K562 (cell line): Measurements from ENCODE around the gene LYSMD1. TPM values are rescaled to one million over a fixed set of nuclear protein-coding genes. Genes with fewer than 3 reads are reported as not detected.

Experiments used
- BRD4 ChIP-seq: fragments of 200-600 bp; sonication (generic); IDR thresholded peaks from 2 replicates; pipeline ENCODE4 v1.6.1; 2017; ENCODE audit warnings: inconsistent platforms
- CBX3 ChIP-seq, 2 experiments: IDR thresholded peaks; 1 replicate in 1 of 2; 2 replicates in 1 of 2; pipeline ENCODE4 v1.6.1; 2012; ENCODE audit warnings: inconsistent platforms in 2 of 2, low read length in 2 of 2, borderline replicate concordance in 1 of 2, control low read depth in 1 of 2
- CCNT2 ChIP-seq: IDR thresholded peaks from 2 replicates; pipeline ENCODE4 v1.6.1; 2011; ENCODE audit warnings: borderline replicate concordance, low read depth, mild to moderate bottlenecking, moderate library complexity, mixed read lengths, low read length; ENCODE audit not compliant: insufficient read length; ENCODE audit errors: extremely low read depth
- CHAMP1 ChIP-seq: fragments of 450-650 bp; IDR thresholded peaks from 2 replicates; pipeline ENCODE4 v1.6.1; 2016; ENCODE audit warnings: mild to moderate bottlenecking
- CSDE1 ChIP-seq, 2 experiments: fragments of 450-650 bp; IDR thresholded peaks; 2 replicates each; pipeline ENCODE4 v1.6.1; 2016; ENCODE audit warnings: mild to moderate bottlenecking in 1 of 2
- HDAC1 ChIP-seq, 2 experiments: fragments of 450-650 bp; IDR thresholded peaks; 2 replicates each; pipeline ENCODE4 v1.6.1; 2016 to 2017; ENCODE audit warnings: inconsistent platforms in 1 of 2, mild to moderate bottlenecking in 1 of 2, moderate library complexity in 1 of 2
- HDAC2 ChIP-seq: fragments of 450-650 bp; IDR thresholded peaks from 2 replicates; pipeline ENCODE4 v1.6.1; 2016; ENCODE audit warnings: mild to moderate bottlenecking
- HLTF ChIP-seq: fragments of 450-650 bp; IDR thresholded peaks from 2 replicates; pipeline ENCODE4 v1.6.1; 2016
- HMG20B ChIP-seq: fragments of 250-450 bp; sonication (Bioruptor Pico); IDR thresholded peaks from 2 replicates; pipeline ENCODE4 v1.5.0; 2021; ENCODE audit warnings: mild to moderate bottlenecking
- KAT8 ChIP-seq: fragments of 450-650 bp; IDR thresholded peaks from 2 replicates; pipeline ENCODE4 v1.6.1; 2016; ENCODE audit warnings: low read depth, mild to moderate bottlenecking
- MECOM ChIP-seq: fragments of 250-450 bp; sonication (Bioruptor Pico); IDR thresholded peaks from 2 replicates; pipeline ENCODE4 v1.8.0; 2022; ENCODE audit warnings: inconsistent platforms
- NBN ChIP-seq: fragments of 450-650 bp; IDR thresholded peaks from 2 replicates; pipeline ENCODE4 v1.6.1; 2016; ENCODE audit warnings: low read depth, mild to moderate bottlenecking
- NFIC ChIP-seq: fragments of 450-650 bp; IDR thresholded peaks from 2 replicates; pipeline ENCODE4 v1.6.1; 2017; ENCODE audit warnings: mild to moderate bottlenecking, inconsistent platforms
- NFRKB ChIP-seq: fragments of 450-650 bp; IDR thresholded peaks from 2 replicates; pipeline ENCODE4 v1.6.1; 2016; ENCODE audit warnings: low read depth
- PML ChIP-seq: IDR thresholded peaks from 2 replicates; pipeline ENCODE4 v1.6.1; 2012; ENCODE audit warnings: low read length, inconsistent platforms
- PYGO2 ChIP-seq: fragments of 450-650 bp; IDR thresholded peaks from 2 replicates; pipeline ENCODE4 v1.6.1; 2016; ENCODE audit warnings: mild to moderate bottlenecking, missing genetic modification characterization, moderate library complexity, missing compliant biosample characterization
- SAP30 ChIP-seq: fragments of 200-600 bp; sonication (generic); IDR thresholded peaks from 2 replicates; pipeline ENCODE4 v1.6.1; 2012; ENCODE audit warnings: borderline replicate concordance, low read depth, mild to moderate bottlenecking, moderate library complexity, low read length, control low read depth, inconsistent platforms; ENCODE audit not compliant: insufficient read depth, poor library complexity, severe bottlenecking
- SMARCA4 ChIP-seq: fragments of 450-650 bp; IDR thresholded peaks from 2 replicates; pipeline ENCODE4 v1.6.1; 2016
- SREBF1 ChIP-seq: fragments of 150-350 bp; IDR thresholded peaks from 2 replicates; pipeline ENCODE4 v1.6.1; 2014; ENCODE audit warnings: antibody characterized with exemption, low read depth, low read length, borderline replicate concordance
- TRIM24 ChIP-seq, 2 experiments: fragments of 450-650 bp; IDR thresholded peaks; 2 replicates each; pipeline ENCODE4 v1.6.1; 2016
- TRIM28 ChIP-seq: fragments of 450-650 bp; IDR thresholded peaks from 2 replicates; pipeline ENCODE4 v1.6.1; 2017
- ZBTB2 ChIP-seq: fragments of 450-650 bp; IDR thresholded peaks from 2 replicates; pipeline ENCODE4 v1.6.1; 2016; ENCODE audit warnings: antibody characterized with exemption
- ZBTB26 ChIP-seq: fragments of 450-650 bp; formaldehyde crosslinking; IDR thresholded peaks from 2 replicates; pipeline ENCODE4 v1.4.0; 2022; ENCODE audit warnings: missing genetic modification characterization
- ZNF316 ChIP-seq: fragments of 450-650 bp; IDR thresholded peaks from 2 replicates; pipeline ENCODE4 v1.6.1; 2016
- ZNF583 ChIP-seq: fragments of 250-450 bp; sonication (Bioruptor Pico); IDR thresholded peaks from 2 replicates; pipeline ENCODE4 v1.4.0; 2020
- ZNF785 ChIP-seq: fragments of 250-450 bp; sonication (Bioruptor Pico); IDR thresholded peaks from 2 replicates; pipeline ENCODE4 v1.4.0; 2020; ENCODE audit warnings: mild to moderate bottlenecking
- polyA plus RNA-seq, 8 experiments: library from polyadenylated mRNA; depleted of rRNA in 4 of 8; stranded (reverse) in 5 of 8; unstranded in 3 of 8; fragments of >200 nt; fragmentation: Nextera tagmentation in 2 of 8; fragmentation: Illumina TruSeq in 1 of 8; extraction: Ambion mirVana in 2 of 8; extraction: Trizol in 1 of 8; gene quantifications; 2 replicates each; pipeline versions ENCODE4 v1.2.1 to v1.2.3, GENCODE V29; 2011 to 2014; ENCODE audit warnings: inconsistent platforms in 1 of 8, missing spikeins in 1 of 8
- total RNA-seq, 7 experiments: library from RNA; depleted of rRNA in 6 of 7; stranded (reverse); fragments of >200 nt in 6 of 7; fragmentation: Illumina TruSeq in 2 of 7; extraction: Trizol in 2 of 7; gene quantifications; 2 replicates each; pipeline versions ENCODE4 v1.2.1 to v1.2.3, GENCODE V29; 2011 to 2021; ENCODE audit warnings: low replicate concordance in 1 of 7

LYSMD1 gene
- total and polyA plus RNA-seq, 9 of the 15 experiments (the other 6 are each of a cell fraction or from before 2014, with no cell fraction given), result 2.2 to 9.4 (median 6.0) TPM

GRCh38 chr1:151165281-151165737 is 393 bp downstream of the LYSMD1 start (continued):
- TF ChIP-seq ZBTB2 (0 out of 2 replicates have a peak, but pooled peaks have one; percentile 46), HDAC1 (IDR thresholded peaks at IDR 0.05) (peak in 1 of 2 experiments; percentile 61; a peak in 2 of 4 replicates), TRIM28 (peak; percentile 47; the same call in 1 of the 2 replicates), MECOM (CRISPR knock-in tag) (0 out of 2 replicates have a peak, but pooled peaks have one; percentile 18), CBX3 (IDR thresholded peaks at IDR 0.05; ENCODE audit: borderline replicate concordance in 1 of 2, low read length in 2 of 2) (no peak), ZBTB26 (CRISPR knock-in tag) (0 out of 2 replicates have a peak, but pooled peaks have one; percentile 20), KAT8 (no peak), SAP30 (peak; percentile 9), SMARCA4 (0 out of 2 replicates have a peak, but pooled peaks have one; percentile 15), HLTF (peak; percentile 81; the same call in 1 of the 2 replicates), CCNT2 (no peak), NFIC (no peak; the same call in 1 of the 2 replicates), NFRKB (no peak; the same call in 1 of the 2 replicates), HMG20B (CRISPR knock-in tag) (no peak), PML (0 out of 2 replicates have a peak, but pooled peaks have one; percentile 12), TRIM24 (IDR thresholded peaks at IDR 0.05) (peak in 1 of 2 experiments; percentile 5; a peak in 1 of 4 replicates), HDAC2 (peak; percentile 55; the same call in 1 of the 2 replicates), ZNF583 (no peak), ZNF316 (peak; percentile 53), NBN (peak; percentile 75), CHAMP1 (no peak), PYGO2 (peak; percentile 31; the same call in 1 of the 2 replicates), ZNF785 (no peak), BRD4 (no peak), SREBF1 (no peak), CSDE1 (IDR thresholded peaks at IDR 0.05) (0 out of 4 replicates have a peak, but pooled peaks of 1 of the 2 experiments have one; percentile 29)
